B cell (primary cell): ENCODE measurements around the gene PRKAB1. TPM values are rescaled to one million over a fixed set of nuclear protein-coding genes. Genes with fewer than 3 reads are reported as not detected.

Experiments
- ATAC-seq: fragments of 200-7000 bp; cut with Tn5 transposase; one replicate; pipeline ENCODE4 v1.10.0; 2021; ENCODE audit warnings: low read depth, mild to moderate bottlenecking, moderate number of reproducible peaks, moderate library complexity
- CTCF ChIA-PET: fragments of 350-600 bp; sonication (Branson Sonifier 250); formaldehyde crosslinking; loops from one replicate; lab custom pipeline; 2021; ENCODE audit warnings: antibody characterized with exemption, inconsistent platforms; lab: Charles Lee
- POLR2A ChIA-PET: fragments of 350-600 bp; sonication (Branson Sonifier 250); formaldehyde crosslinking; loops from one replicate; lab custom pipeline; 2021; ENCODE audit warnings: antibody characterized with exemption; lab: Charles Lee
- DNase-seq: peaks from one replicate; pipeline ENCODE4 v3.0.0; 2013
- H2AFZ ChIP-seq: 2 replicates; pipeline ENCODE4 v1.6.1; 2012; ENCODE audit warnings: mild to moderate bottlenecking, low read depth, low read length; ENCODE audit not compliant: insufficient read depth, poor library complexity, severe bottlenecking
- H3K27ac ChIP-seq, 2 donors: 1 replicate in 1 of 2; 2 replicates in 1 of 2; pipeline ENCODE4 v1.5.1; 2012 to 2013; ENCODE audit warnings: low read length in 2 of 2, mild to moderate bottlenecking in 2 of 2, moderate library complexity in 1 of 2
- H3K27me3 ChIP-seq, 4 experiments: fragments of 200-600 bp in 1 of 4; sonication (generic) in 1 of 4; replicated peaks in 1 of 4; 1 replicate in 2 of 4; 2 replicates in 2 of 4; pipeline versions ENCODE4 v1.6.1 to v1.7.0; 2013 to 2016; ENCODE audit warnings: low read length in 3 of 4, mild to moderate bottlenecking in 2 of 4, mixed read lengths in 1 of 4, moderate library complexity in 1 of 4; ENCODE audit not compliant: insufficient read depth in 4 of 4, control insufficient read depth in 3 of 4; ENCODE audit errors: control extremely low read depth in 1 of 4
- H3K36me3 ChIP-seq, 2 experiments: replicated peaks in 1 of 2; 1 replicate in 1 of 2; 2 replicates in 1 of 2; pipeline versions ENCODE4 v1.6.1 to v1.7.1; 2013; ENCODE audit warnings: low read length in 1 of 2; ENCODE audit not compliant: insufficient read depth in 2 of 2, control insufficient read depth in 1 of 2; ENCODE audit errors: control extremely low read depth in 1 of 2, extremely low read depth in 1 of 2
- H3K4me1 ChIP-seq, 2 donors: fragments of 200-600 bp in 1 of 2; sonication (generic) in 1 of 2; 1 replicate in 1 of 2; 2 replicates in 1 of 2; pipeline versions ENCODE4 v1.5.1 to v1.6.1; 2013 to 2017; ENCODE audit warnings: low read length in 2 of 2; ENCODE audit not compliant: control insufficient read depth in 2 of 2, insufficient read depth in 2 of 2
- H3K4me2 ChIP-seq: replicated peaks from 2 replicates; pipeline ENCODE3; 2012; ENCODE audit warnings: mild to moderate bottlenecking, low read depth, low read length; ENCODE audit not compliant: poor library complexity, severe bottlenecking
- H3K4me3 ChIP-seq, 5 experiments: fragments of 200-600 bp in 1 of 5; sonication (generic) in 1 of 5; 1 replicate in 3 of 5; 2 replicates in 2 of 5; pipeline versions ENCODE4 v1.5.1 to v1.7.0; 2011 to 2016; ENCODE audit warnings: low read length in 4 of 5, mild to moderate bottlenecking in 4 of 5, low read depth in 2 of 5, control low read depth in 1 of 5, moderate library complexity in 1 of 5; ENCODE audit not compliant: insufficient read depth in 1 of 5; ENCODE audit errors: control extremely low read depth in 1 of 5, extremely low read depth in 1 of 5
- H3K79me2 ChIP-seq: fragments of 200-600 bp; sonication (generic); one replicate; pipeline ENCODE4 v1.6.0; 2016; ENCODE audit warnings: low read length; ENCODE audit not compliant: control insufficient read depth, insufficient read depth
- H3K9ac ChIP-seq: fragments of 200-600 bp; sonication (generic); 2 replicates; pipeline ENCODE4 v1.6.1; 2017; ENCODE audit warnings: mild to moderate bottlenecking, low read length, moderate library complexity
- H3K9me3 ChIP-seq, 3 donors: one replicate each; pipeline versions ENCODE4 v1.6.1 to v1.7.1; 2013; ENCODE audit warnings: low read length in 2 of 3; ENCODE audit not compliant: control insufficient read depth in 2 of 3, insufficient read depth in 1 of 3; ENCODE audit errors: control extremely low read depth in 1 of 3
- H4K20me1 ChIP-seq: 2 replicates; pipeline ENCODE4 v1.6.0; 2012; ENCODE audit warnings: mild to moderate bottlenecking, low read length; ENCODE audit not compliant: insufficient read depth, control insufficient read depth, poor library complexity, severe bottlenecking
- H3K27ac Mint-ChIP-seq: one replicate; pipeline ENCODE4 v1.8.0; 2021; ENCODE audit warnings: mixed read lengths
- H3K27me3 Mint-ChIP-seq: one replicate; pipeline ENCODE4 v1.8.0; 2021; ENCODE audit warnings: mixed read lengths
- H3K4me1 Mint-ChIP-seq: one replicate; pipeline ENCODE4 v1.8.0; 2021; ENCODE audit warnings: mixed read lengths
- H3K4me3 Mint-ChIP-seq: one replicate; pipeline ENCODE4 v1.8.0; 2021; ENCODE audit warnings: mixed read lengths
- H3K9me3 Mint-ChIP-seq: one replicate; pipeline ENCODE4 v1.8.0; 2022; ENCODE audit warnings: mixed read lengths; ENCODE audit not compliant: insufficient read depth
- EZH2 ChIP-seq: IDR thresholded peaks from 2 replicates; pipeline ENCODE4 v1.6.1; 2012; ENCODE audit warnings: borderline replicate concordance, low read depth, mild to moderate bottlenecking, moderate library complexity, low read length; ENCODE audit not compliant: insufficient read depth, poor library complexity, severe bottlenecking
- WGBS: methylation state at CpG from one replicate; pipeline ENCODE4 v1.1.5; 2013; ENCODE audit warnings: missing lambda C conversion rate; ENCODE audit not compliant: insufficient coverage; 5-methylcytosine and 5-hydroxymethylcytosine counted together
- intact Hi-C: fragments of 100-400 bp; cut with micrococcal nuclease; formaldehyde crosslinking; loops from one replicate; pipeline ENCODE4 v1.10.0; 2022
- polyA plus RNA-seq: library from polyadenylated mRNA; depleted of rRNA; stranded (reverse); fragments of >200 nt; gene quantifications from 2 replicates; pipeline ENCODE4 v1.2.3, GENCODE V29; 2012
- total RNA-seq, 2 donors: library from RNA; stranded (reverse); fragments of 120-200 nt in 1 of 2; gene quantifications; 1 replicate in 1 of 2; 2 replicates in 1 of 2; pipeline versions ENCODE4 v1.2.3 to v1.2.4, GENCODE V29; 2013 to 2022
- TF ChIP-seq, protein P1 (sequence below): fragments of 200-600 bp; IDR thresholded peaks from one replicate; pipeline ENCODE4 v1.8.0; 2022; ENCODE audit warnings: antibody characterized with exemption, mild to moderate bottlenecking

The PRKAB1 gene
- total and polyA plus RNA-seq, 2 donors (not counting 1 experiment from before 2014, with no cell fraction given), result 36.4 to 56.4 TPM

DNA sequence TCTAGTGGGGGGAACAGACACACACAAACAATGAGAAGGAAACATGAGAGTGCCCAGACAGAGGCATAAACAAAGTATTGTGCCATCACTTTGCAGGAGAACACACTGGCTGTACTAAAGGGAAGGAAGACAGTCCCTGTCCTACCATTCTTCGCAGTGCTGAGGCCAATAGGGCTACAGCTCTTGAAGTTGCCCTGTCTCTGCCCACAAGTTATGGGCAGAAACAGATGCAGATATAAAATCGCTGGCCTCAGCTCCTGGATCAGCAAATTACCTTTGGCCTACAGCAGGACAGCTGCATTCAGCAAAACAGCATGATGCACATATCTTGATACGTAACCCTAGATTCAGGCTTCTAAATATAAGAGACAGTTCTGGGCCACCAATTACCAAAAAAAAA, 23.0 kb upstream of the PRKAB1 start:
- Histone ChIP-seq H2AFZ (no peak overlapping the region), H3K4me3 (no peak overlapping the region), H3K79me2 (no peaks in the 10 kb centered on the region), H3K4me2 (no peak overlapping the region), H3K27me3 (peaks cover 0 to 9% (median 0%) of the 10 kb centered on the region in 4 experiments), H4K20me1 (no peaks in the 10 kb centered on the region), H3K9me3 (peaks cover 0 to 2% (median 0%) of the 10 kb centered on the region in 3 donors), H3K4me1 (no peaks in the 10 kb centered on the region), H3K36me3 (no peaks in the 10 kb centered on the region), H3K9ac (no peak overlapping the region), H3K27ac (no peak overlapping the region)
- ATAC-seq (no peak), DNase-seq (no peak)
- POLR2A ChIA-PET, result no interaction called here
- no peak overlapping the region for H3K27ac Mint-ChIP-seq
- WGBS, result 85% methylated on average over 2 of the region's 3 CpGs
- TF ChIP-seq, protein P1, sequence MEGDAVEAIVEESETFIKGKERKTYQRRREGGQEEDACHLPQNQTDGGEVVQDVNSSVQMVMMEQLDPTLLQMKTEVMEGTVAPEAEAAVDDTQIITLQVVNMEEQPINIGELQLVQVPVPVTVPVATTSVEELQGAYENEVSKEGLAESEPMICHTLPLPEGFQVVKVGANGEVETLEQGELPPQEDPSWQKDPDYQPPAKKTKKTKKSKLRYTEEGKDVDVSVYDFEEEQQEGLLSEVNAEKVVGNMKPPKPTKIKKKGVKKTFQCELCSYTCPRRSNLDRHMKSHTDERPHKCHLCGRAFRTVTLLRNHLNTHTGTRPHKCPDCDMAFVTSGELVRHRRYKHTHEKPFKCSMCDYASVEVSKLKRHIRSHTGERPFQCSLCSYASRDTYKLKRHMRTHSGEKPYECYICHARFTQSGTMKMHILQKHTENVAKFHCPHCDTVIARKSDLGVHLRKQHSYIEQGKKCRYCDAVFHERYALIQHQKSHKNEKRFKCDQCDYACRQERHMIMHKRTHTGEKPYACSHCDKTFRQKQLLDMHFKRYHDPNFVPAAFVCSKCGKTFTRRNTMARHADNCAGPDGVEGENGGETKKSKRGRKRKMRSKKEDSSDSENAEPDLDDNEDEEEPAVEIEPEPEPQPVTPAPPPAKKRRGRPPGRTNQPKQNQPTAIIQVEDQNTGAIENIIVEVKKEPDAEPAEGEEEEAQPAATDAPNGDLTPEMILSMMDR, result no peak
- TF ChIP-seq EZH2, result no peak
- no peaks in the 10 kb centered on the region for H3K9me3 Mint-ChIP-seq
- H3K4me1 Mint-ChIP-seq, result no peaks in the 10 kb centered on the region
- H3K4me3 Mint-ChIP-seq, result no peak overlapping the region
- intact Hi-C loops, result no loop called here
- H3K27me3 Mint-ChIP-seq, result peaks cover 40% of the 10 kb centered on the region
- CTCF ChIA-PET, result no interaction called here

DNA sequence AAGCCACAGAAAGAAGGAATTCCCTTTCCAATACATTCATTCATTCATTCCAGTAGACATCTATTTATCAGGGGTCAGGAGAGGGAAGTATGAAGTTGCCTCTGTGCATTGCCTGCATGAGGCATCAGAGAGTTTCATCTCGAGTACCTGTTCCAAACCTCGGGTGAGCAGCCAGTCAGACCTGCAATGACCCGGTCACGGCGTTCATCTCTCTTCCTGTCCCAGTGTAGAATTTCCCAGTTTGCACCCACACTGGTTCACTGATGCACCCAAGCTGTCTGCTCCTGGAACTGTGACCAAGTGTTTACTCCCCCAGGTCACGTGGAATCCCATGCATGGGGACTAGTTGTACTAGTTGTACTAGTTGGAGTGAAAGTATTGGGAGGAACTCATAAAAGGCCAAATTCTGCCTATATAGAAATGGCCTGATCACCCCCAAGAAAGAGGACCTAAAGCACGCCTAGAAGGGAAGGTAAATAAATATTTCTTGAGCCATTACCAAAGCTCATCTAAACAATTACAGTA, 22.3 kb upstream of the PRKAB1 start:
- Histone ChIP-seq H3K9ac (no peak overlapping the region), H3K36me3 (no peaks in the 10 kb centered on the region), H3K4me1 (no peaks in the 10 kb centered on the region), H3K9me3 (peaks cover 0 to 2% (median 0%) of the 10 kb centered on the region in 3 donors), H3K4me2 (no peak overlapping the region), H4K20me1 (no peaks in the 10 kb centered on the region), H3K27me3 (peaks cover 0 to 9% (median 0%) of the 10 kb centered on the region in 4 experiments), H3K4me3 (no peak overlapping the region), H3K27ac (no peak overlapping the region), H2AFZ (no peak overlapping the region), H3K79me2 (no peaks in the 10 kb centered on the region)
- CTCF ChIA-PET, result no interaction called here
- Mint-ChIP-seq H3K9me3 (peaks cover 2% of the 10 kb centered on the region), H3K4me3 (no peak overlapping the region), H3K27ac (no peak overlapping the region), H3K27me3 (peaks cover 40% of the 10 kb centered on the region), H3K4me1 (no peaks in the 10 kb centered on the region)
- intact Hi-C loops, result no loop called here
- DNase-seq, result no peak
- POLR2A ChIA-PET, result no interaction called here
- 95% methylated on average over 5 of the region's 7 CpGs for WGBS
- no peak for TF ChIP-seq EZH2
- TF ChIP-seq, protein P1, result no peak
- no peak for ATAC-seq
